Jurkat, Clone E6-1 (cell line): Measurements from ENCODE around the gene FAM209B.

Experiments
- DNase-seq: peaks from one replicate; pipeline ENCODE4 v3.0.0-alpha.2; 2011; ENCODE audit warnings: low read depth, low spot score
- H3K4me3 ChIP-seq: 2 replicates; pipeline ENCODE4 v1.5.1; 2011; ENCODE audit warnings: mild to moderate bottlenecking, low read length, control low read depth, moderate library complexity

Gene FAM209B

DNA sequence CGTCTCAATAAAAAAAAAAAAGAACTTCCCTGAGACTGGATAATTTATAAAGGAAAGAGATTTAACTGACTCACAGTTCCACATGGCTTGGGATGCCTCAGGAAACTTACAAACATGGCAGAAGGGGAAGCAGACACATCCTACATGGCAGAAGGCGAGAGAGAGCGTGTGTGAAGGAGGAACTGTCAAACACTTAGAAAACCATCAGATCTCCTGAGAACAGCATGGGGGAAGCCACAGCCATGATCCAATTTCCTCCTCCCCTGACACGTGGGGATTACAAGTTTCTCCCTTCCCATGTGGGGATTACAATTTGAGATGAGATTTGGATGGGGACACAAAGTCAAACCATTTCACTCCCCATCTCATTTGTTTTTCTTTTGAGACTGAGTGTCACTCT lies 49.5 kb downstream of the FAM209B start:
- H3K4me3 ChIP-seq: no peak overlapping the region
- no peak for DNase-seq

DNA sequence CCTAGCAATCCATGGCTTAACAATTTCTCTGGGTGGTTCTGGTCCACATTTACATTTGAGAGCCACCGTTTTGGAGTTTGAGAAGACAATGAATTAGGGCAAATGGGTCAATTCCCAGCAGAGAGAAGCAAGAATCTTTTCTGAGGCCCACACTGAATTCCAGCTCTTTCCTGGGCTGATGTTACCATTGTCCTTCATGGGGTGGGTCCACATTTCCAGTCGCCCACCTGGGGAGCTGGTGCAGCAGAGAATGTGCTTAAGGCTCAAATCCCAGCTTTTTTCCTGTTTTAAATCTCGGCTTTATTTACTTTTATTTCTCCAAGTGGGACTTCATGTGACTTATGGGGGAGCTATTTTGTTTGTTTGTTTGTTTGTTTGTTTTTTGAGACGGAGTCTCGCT lies 51.9 kb downstream of the FAM209B start:
- no peak for DNase-seq
- no peak overlapping the region for H3K4me3 ChIP-seq
